ENCODE measurements around the gene ANAPC2.

Gene ANAPC2

DNA sequence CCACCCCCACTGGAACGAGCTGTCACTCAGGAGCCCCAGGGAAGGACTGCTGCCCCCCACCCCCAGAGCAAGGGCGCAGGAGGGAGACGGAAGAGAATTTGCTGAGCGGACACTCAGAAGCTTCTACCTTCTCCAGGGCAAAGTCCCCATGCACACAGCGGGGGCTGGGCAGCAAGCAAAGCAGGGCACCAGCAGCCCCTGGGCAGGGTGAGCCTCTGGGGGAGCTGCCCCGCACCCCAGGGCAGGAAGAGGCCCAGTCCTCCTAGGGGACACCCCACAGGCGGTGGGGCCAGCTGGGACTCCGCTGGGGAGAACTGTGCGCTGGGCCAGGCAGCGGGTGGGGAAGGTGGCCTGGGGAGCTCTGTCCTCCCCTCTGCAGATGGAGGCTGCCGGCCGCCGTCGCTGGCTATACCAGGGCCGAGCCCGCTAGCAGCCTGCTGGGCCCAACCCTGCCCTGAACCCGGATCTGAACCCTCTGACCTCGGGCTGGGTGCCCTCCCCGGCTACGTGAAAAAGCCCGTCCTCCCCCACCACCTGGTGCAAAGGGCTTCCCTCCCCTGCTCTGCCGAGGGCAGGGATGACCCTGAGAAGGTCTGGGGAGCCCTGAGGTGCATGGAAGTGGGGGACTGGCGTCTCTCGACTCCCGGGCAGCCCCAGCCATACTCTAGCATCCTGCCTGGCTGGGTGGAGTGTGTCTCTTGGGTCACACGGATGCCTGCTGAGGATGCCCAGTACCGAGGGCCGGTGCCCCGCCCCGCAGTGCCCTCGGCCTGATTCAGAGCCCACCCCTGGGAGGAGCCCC lies 41.7 kb upstream of the ANAPC2 start:
- TF ChIP-seq, protein P1, sequence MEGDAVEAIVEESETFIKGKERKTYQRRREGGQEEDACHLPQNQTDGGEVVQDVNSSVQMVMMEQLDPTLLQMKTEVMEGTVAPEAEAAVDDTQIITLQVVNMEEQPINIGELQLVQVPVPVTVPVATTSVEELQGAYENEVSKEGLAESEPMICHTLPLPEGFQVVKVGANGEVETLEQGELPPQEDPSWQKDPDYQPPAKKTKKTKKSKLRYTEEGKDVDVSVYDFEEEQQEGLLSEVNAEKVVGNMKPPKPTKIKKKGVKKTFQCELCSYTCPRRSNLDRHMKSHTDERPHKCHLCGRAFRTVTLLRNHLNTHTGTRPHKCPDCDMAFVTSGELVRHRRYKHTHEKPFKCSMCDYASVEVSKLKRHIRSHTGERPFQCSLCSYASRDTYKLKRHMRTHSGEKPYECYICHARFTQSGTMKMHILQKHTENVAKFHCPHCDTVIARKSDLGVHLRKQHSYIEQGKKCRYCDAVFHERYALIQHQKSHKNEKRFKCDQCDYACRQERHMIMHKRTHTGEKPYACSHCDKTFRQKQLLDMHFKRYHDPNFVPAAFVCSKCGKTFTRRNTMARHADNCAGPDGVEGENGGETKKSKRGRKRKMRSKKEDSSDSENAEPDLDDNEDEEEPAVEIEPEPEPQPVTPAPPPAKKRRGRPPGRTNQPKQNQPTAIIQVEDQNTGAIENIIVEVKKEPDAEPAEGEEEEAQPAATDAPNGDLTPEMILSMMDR (conservative IDR thresholded peaks at IDR 0.05; ENCODE audit: low read length): no peak
- H3K4me3 ChIP-seq (ENCODE audit: low read length): no peak overlapping the region
- no peak for DNase-seq (ENCODE audit: low read depth)

DNA sequence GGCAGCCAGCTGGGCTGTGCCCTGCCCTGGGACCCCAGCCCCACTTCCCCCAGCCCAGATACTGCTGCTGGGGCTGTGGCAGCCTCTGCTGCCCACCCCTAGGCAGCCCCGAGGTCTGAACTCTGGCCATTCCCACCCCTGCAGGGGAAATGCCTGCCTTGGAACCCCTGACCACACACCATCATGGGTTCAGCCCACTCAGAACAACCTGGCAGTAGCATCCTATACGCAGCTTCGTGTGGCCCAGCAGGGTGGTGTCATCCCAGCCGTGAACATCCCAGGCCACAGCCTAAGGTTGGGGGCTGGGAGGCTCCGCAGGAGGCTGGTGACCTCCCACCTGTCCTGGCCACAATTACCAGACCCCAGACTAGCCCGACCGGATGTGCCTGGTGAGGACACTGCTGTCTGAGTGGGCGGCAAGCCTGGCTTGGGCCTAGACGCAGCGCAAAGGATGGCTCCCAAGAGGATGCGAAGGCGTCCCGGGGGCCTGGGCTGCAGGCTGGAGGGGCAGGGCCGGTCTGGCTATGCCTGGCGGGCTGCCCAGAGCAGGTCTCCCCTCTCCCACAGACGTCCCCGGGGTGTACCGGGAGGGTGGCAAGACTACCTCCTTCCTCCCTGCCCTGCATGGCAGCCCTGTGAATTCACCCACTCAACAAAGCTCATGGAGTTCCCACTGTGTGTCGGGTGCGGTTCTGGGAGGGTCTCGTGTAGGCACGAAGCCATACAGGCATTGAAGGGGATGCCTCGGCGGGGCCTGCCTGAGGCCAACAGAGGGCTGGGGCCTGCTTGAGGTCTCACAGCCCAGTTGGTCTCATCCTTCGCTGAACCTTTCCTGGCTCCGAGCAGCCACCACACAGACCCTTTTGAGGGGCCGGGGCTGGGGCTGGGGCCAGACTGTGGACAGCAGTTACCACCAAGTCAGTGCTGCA lies 40.9 kb upstream of the ANAPC2 start:
- H3K4me3 ChIP-seq (ENCODE audit: low read length): no peak overlapping the region
- TF ChIP-seq, protein P1 (conservative IDR thresholded peaks at IDR 0.05; ENCODE audit: low read length): no peak
- DNase-seq (ENCODE audit: low read depth): no peak

DNA sequence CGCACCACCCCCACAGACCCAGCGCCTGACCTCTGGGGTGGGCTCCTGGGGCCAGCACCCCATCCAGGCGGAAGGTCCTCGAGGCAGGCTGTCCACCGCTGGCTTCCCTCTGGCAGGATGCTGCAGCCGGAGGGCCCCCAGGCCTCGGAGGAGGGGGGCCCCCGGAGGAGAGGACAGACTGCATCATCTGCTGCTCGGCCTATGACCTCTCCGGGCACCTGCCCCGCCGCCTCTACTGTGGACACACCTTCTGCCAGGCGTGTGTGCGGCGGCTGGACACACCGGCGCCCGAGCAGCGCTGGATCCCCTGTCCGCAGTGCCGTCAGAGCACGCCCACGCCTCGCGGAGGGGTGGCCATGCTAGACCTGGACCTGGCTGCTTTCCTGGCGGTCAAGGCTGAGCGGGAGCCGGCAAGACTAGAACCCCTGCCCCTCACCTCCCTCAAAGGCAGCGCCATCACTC lies 40.2 kb upstream of the ANAPC2 start:
- TF ChIP-seq, protein P1 (conservative IDR thresholded peaks at IDR 0.05; ENCODE audit: low read length): no peak
- DNase-seq (ENCODE audit: low read depth): no peak
- no peak overlapping the region for H3K4me3 ChIP-seq (ENCODE audit: low read length)

DNA sequence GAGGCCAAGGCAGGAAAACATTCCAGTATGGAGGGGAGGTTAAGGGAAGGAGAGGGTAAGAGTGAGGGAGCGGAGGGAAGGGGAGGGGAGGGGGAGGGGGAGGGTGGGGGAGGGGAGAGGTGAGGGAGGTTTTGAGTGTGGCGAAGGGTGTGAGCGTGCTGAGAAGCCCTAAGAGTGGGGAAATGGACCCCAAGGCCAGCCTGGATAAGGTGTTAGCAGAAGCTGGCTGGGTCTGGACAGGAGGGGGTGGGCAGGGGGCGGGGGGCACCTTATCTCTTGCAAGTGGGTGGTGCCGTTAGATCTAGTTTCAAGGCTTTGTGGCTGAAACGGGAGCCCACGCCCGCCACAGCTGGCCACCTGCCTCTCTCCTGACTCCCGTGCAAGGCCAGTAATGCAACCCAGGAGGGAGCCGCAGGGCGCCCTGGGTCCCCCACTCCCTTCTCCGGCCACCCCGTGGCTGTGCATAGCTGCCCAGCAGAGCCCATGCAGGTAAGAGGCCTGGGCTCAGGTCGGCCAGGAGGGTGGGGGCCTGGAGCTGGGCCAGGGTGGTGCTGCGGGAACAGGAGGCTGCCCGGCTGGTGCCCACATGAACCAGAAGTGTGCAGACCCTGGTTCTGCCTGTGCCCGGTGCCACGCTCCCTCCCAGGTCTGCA lies 39.6 kb upstream of the ANAPC2 start:
- TF ChIP-seq, protein P1 (conservative IDR thresholded peaks at IDR 0.05; ENCODE audit: low read length): no peak
- no peak for DNase-seq (ENCODE audit: low read depth)
- H3K4me3 ChIP-seq (ENCODE audit: low read length): no peak overlapping the region

DNA sequence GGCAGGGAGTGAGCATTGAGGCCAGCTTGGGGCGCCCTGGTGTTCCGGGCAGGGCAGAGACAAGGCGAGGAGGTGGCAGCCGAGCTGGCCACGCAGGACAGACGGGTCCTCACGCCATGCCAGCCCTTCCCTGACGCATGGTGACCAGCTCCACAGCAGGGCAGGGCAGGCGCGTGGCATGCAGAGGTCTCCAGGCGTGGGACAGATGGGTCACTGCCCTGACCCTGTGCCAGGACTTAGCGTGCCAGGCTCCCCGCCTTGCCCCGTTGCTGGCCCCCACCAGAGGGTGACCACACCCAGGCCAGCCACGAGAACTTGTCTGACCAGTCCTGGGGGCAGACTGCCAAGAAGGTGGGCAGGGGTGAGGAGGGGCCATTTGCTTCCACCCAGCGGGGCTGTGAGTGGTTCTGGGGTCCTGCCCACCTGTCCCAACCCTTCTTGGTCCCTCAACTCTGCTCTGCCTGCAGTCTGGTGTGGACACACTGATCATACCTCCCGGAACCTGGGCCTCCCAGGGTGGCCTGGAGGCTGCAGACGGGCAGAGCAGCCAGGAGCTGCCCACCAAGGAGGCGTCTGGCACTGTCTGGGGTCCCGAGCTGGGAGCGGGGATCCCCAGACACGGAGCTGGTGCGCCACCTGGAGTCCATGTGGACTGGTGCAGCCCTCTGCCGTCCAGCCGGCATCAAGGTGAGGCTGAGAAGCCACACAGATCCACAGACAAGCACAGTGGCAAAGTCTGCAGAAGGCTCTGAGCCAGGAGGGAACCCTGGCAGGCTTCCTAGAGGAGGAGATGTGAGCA lies 38.9 kb upstream of the ANAPC2 start, which contains the start of gene RNF224:
RNF224 (plus strand) TSS at position 449 of the 799 bp plus-strand sequence. CDS start 834 bp downstream, outside the sequence.
- peak; percentile 54 for DNase-seq (ENCODE audit: low read depth)
- TF ChIP-seq, protein P1 (conservative IDR thresholded peaks at IDR 0.05; ENCODE audit: low read length): peak; percentile 79
- no peak within 1 kb of the TSS for H3K4me3 ChIP-seq (ENCODE audit: low read length)

DNA sequence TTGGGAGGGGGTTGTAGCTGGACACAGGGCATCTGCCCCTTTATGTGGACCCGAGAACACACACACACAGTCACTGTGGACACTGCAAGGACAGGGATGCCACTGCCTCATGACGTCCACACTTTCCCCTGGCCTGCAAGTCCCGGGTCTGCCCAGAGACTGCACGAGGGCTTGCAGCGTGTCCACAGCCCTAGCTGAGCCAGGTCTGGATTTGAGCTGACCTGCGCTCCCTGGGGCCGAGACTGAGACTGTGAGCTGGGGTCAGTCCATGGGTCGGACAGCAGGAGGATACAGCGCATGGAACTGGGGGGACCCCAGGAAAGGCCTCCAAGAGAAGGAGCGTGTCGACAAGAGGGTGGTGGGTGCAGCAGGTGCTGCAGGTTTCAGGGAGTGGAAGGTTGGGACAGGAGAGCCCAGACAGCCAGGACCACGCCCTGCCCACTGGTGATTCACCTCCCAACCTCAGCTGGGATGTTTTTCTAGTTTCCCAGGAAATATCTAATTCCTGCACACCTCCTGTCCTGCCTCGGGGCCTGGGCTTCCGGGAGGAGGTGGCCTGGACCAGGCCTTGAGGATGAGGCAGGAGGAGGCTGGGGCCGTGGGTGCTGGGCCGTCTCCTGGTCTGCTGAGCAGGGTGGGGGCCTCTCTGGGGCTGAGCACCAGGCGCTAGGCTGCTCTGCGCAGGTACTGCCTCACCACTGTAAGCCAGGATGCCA lies 38.1 kb upstream of the ANAPC2 start:
- DNase-seq (ENCODE audit: low read depth): no peak
- TF ChIP-seq, protein P1 (conservative IDR thresholded peaks at IDR 0.05; ENCODE audit: low read length): no peak
- H3K4me3 ChIP-seq (ENCODE audit: low read length): no peak overlapping the region

All from AG10803 (cell line).